Measurements from ENCODE around the gene MAFF.

The MAFF gene

GRCh38 chr22:38249803-38250642 is 48.2 kb downstream of the MAFF start:
- DNase-seq = no peak

- DNase-seq = no peak
Measured at GRCh38 chr22:38250643-38251340, 49.0 kb downstream of the MAFF start.

GRCh38 chr22:38251341-38251692 is 49.5 kb downstream of the MAFF start:
- no peak for DNase-seq

GRCh38 chr22:38255697-38256096 is 53.9 kb downstream of the MAFF start:
- DNase-seq = no peak

GRCh38 chr22:38257181-38257580 is 55.4 kb downstream of the MAFF start:
- no peak for DNase-seq

- no peak for DNase-seq
Measured at GRCh38 chr22:38257650-38258250, 56.0 kb downstream of the MAFF start.

- no peak for DNase-seq
Measured at GRCh38 chr22:38258895-38259294, 57.1 kb downstream of the MAFF start.

GRCh38 chr22:38259370-38259769 is 57.6 kb downstream of the MAFF start:
- DNase-seq = no peak

- DNase-seq = peak in 1 of 2 donors; percentile 15
Measured at GRCh38 chr22:38260761-38261681, 59.2 kb downstream of the MAFF start.

GRCh38 chr22:38262051-38262795 is 60.4 kb downstream of the MAFF start:
- DNase-seq = peak; percentile 39 to 58

- no peak for DNase-seq
Measured at GRCh38 chr22:38264322-38264843, 62.6 kb downstream of the MAFF start.

Data from inflammatory macrophage (primary cell).